Urothelium cell line (cell line): ENCODE results near the gene RGPD8.

Experiments used
- DNase-seq: peaks from one replicate; pipeline ENCODE4 v3.0.0; 2011; ENCODE audit warnings: low spot score, mixed read lengths
- FAIRE-seq: peaks from 2 replicates; lab custom pipeline; 2011; peaks lifted over from hg19 to GRCh38; lab: Jason Lieb, UNC

RGPD8 gene

GRCh38 chr2:112339986-112340385 is 93.5 kb downstream of the RGPD8 start:
- DNase-seq (no peak), FAIRE-seq (no peak)

DNA sequence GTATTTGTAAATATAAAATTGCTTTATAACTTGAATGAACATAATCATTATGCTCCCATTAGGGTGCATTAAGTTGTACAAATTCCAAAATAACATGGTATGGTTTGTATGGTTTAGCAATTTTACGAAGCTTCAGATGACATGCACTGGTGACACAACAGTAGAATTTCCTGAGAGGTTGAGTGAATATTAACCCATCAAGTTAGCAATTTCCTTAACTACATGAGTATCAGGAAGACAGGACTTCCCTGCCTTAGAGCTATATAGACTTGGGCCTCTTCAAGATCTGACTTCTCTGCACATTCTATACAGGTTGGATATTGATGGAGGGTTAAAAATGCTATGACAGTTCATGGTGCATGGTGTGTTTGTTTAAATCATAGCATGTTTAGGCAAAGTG is 97.8 kb downstream of the RGPD8 start:
- no peak for DNase-seq
- FAIRE-seq: peak; percentile 61

DNA sequence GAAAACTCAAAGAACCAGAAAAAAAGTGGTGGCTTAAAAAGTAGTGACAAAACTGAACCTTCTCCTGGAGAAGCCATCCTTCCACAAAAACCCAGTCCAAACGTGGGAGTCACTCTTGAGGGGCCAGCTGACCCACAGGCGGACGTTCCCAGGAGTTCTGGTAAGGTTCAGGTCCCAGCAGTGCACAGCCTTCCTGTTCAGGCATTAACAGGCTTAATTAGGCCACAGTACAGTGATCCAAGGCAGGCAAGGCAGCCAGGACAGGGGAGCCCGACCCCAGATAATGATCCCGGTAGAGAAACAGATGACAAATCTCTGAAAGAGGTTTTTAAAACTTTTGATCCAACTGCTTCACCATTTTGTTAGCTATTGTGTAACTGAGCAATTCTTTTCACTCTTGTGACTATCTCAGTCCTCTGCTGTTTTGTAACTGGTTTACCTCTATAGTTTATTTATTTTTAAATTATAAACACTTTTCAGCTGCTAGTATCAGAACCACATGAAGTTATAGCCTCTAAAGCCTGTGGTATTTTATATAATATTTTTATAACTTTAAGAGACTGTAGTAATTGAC is 101.2 kb downstream of the RGPD8 start:
- FAIRE-seq (no peak), DNase-seq (no peak)

DNA sequence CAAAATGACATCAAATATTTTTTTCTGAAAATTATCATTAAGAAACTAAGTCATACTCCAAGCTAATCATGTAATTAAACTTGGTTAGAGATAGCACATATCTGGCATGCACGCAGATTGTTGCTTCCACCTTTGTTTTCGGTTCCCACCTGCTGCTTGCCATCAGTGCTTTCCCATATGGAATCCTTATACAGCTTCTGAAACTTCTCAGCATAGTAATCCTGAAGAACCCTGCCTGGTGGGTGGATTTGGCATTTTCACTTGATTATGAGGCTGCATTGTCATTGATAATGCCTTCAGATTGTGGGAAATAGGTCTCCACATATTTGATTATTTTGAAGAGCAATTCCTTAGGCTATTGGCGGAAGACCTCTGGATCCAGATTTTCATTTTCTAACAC is 110.5 kb downstream of the RGPD8 start:
- DNase-seq: no peak
- no peak for FAIRE-seq

GRCh38 chr2:112321375-112322320 is 111.8 kb downstream of the RGPD8 start:
- no peak for FAIRE-seq
- no peak for DNase-seq
